Endothelial cell (in vitro differentiated cells): ENCODE results near the gene TKFC. TPM values are rescaled to one million over a fixed set of nuclear protein-coding genes. Genes with fewer than 3 reads are reported as not detected.

Experiments used
- DNase-seq: peaks from one replicate; pipeline ENCODE4 v3.0.0; 2021; ENCODE audit warnings: low spot score
- H3K27ac Mint-ChIP-seq: one replicate; pipeline ENCODE4 v1.8.0; 2021; ENCODE audit warnings: mixed read lengths, inconsistent platforms; ENCODE audit not compliant: unreplicated experiment
- H3K27me3 Mint-ChIP-seq: one replicate; pipeline ENCODE4 v1.8.0; 2021; ENCODE audit warnings: mild to moderate bottlenecking, moderate library complexity, mixed read lengths, inconsistent platforms; ENCODE audit not compliant: unreplicated experiment
- H3K36me3 Mint-ChIP-seq: one replicate; pipeline ENCODE4 v1.8.0; 2021; ENCODE audit warnings: mild to moderate bottlenecking, low read depth, mixed read lengths, inconsistent platforms; ENCODE audit not compliant: unreplicated experiment
- H3K4me1 Mint-ChIP-seq: one replicate; pipeline ENCODE4 v1.8.0; 2021; ENCODE audit warnings: mild to moderate bottlenecking, mixed read lengths, inconsistent platforms; ENCODE audit not compliant: unreplicated experiment
- H3K4me3 Mint-ChIP-seq: one replicate; pipeline ENCODE4 v1.8.0; 2021; ENCODE audit warnings: mild to moderate bottlenecking, mixed read lengths, inconsistent platforms; ENCODE audit not compliant: unreplicated experiment
- H3K9me3 Mint-ChIP-seq: one replicate; pipeline ENCODE4 v1.8.0; 2021; ENCODE audit warnings: mixed read lengths, inconsistent platforms; ENCODE audit not compliant: unreplicated experiment
- total RNA-seq: library from RNA; stranded (reverse); fragmentation: NEBNext Ultra II Directional; extraction: Animal tissue kit (Norgen Biotek cat#: 25700); gene quantifications from one replicate; pipeline ENCODE4 v1.2.1, GENCODE V29; 2021; ENCODE audit not compliant: unreplicated experiment
- TF ChIP-seq, protein P1 (sequence below): fragments of 200-600 bp; sonication (generic); IDR thresholded peaks from one replicate; pipeline ENCODE4 v1.5.0; 2021; ENCODE audit warnings: antibody characterized with exemption; ENCODE audit not compliant: unreplicated experiment

The TKFC gene
- total RNA-seq, 1 donor from 2014 or later: 53.1 TPM

DNA sequence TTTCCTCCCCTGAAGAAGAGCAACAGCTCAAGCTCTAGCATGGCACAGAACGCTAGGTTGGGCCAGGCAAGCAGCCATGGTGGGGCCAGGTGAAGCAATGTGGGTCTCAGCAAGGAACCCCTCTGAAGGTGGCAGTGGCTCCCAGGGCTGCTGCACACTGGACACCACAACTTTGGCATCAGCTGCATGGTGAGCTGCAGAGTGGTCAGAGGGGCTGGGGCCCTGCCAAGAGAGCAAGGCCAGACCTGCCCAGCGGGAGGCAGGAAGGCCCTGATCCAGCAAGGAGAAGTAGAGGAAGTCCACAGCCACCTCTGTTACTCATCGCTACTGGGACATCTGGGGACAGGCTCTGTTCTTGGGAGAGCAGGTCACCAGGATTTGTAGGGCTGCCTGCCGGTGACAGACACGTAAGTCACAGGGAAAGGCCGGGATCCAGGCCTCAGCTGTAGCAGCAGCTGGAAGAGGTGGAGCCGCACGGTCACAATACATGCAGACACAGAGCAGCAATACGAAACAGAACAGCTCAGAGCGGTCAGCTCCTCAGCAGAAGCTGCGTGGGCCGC lies 16.2 kb downstream of the TKFC start:
- no peak for DNase-seq
- no peak overlapping the region for H3K4me3 Mint-ChIP-seq
- no peak overlapping the region for H3K27ac Mint-ChIP-seq
- H3K9me3 Mint-ChIP-seq: no peaks in the 10 kb centered on the region
- H3K36me3 Mint-ChIP-seq: peaks cover 33% of the 10 kb centered on the region
- TF ChIP-seq, protein P1, sequence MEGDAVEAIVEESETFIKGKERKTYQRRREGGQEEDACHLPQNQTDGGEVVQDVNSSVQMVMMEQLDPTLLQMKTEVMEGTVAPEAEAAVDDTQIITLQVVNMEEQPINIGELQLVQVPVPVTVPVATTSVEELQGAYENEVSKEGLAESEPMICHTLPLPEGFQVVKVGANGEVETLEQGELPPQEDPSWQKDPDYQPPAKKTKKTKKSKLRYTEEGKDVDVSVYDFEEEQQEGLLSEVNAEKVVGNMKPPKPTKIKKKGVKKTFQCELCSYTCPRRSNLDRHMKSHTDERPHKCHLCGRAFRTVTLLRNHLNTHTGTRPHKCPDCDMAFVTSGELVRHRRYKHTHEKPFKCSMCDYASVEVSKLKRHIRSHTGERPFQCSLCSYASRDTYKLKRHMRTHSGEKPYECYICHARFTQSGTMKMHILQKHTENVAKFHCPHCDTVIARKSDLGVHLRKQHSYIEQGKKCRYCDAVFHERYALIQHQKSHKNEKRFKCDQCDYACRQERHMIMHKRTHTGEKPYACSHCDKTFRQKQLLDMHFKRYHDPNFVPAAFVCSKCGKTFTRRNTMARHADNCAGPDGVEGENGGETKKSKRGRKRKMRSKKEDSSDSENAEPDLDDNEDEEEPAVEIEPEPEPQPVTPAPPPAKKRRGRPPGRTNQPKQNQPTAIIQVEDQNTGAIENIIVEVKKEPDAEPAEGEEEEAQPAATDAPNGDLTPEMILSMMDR: no peak
- H3K27me3 Mint-ChIP-seq: peaks cover 9% of the 10 kb centered on the region
- peaks cover 8% of the 10 kb centered on the region for H3K4me1 Mint-ChIP-seq

- H3K4me1 Mint-ChIP-seq: peaks cover 8% of the 10 kb centered on the region
- peaks cover 6% of the 10 kb centered on the region for H3K27me3 Mint-ChIP-seq
- H3K36me3 Mint-ChIP-seq: peaks cover 27% of the 10 kb centered on the region
- no peaks in the 10 kb centered on the region for H3K9me3 Mint-ChIP-seq
- no peak for DNase-seq
- peak overlapping the region; percentile 59 for H3K27ac Mint-ChIP-seq
- H3K4me3 Mint-ChIP-seq: peak overlapping the region; percentile 57
- TF ChIP-seq, protein P1: no peak
Measured at GRCh38 chr11:61349916-61350315, 16.9 kb downstream of the TKFC start.

DNA sequence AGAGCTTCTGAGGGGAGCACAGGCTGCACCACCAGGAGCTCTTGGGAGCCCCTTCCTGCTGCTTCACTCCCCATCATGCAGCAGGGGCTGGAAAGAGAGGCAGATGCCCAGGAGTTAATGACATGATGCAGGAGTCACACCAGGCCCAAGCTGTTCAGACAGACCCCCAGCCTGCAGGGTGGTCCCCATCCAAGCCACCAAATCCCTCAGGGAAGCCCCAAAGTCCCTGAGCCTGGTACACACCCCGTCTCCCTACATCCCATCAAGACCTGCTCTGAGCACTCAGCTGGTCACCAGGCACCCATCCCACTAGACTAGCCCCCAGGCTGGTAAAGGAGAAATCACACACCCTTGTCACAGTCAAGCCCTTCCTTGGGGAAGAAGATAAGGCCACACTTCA lies 17.3 kb downstream of the TKFC start:
- H3K4me1 Mint-ChIP-seq: peaks cover 8% of the 10 kb centered on the region
- H3K9me3 Mint-ChIP-seq: no peaks in the 10 kb centered on the region
- peaks cover 6% of the 10 kb centered on the region for H3K27me3 Mint-ChIP-seq
- no peak overlapping the region for H3K27ac Mint-ChIP-seq
- TF ChIP-seq, protein P1: no peak
- H3K4me3 Mint-ChIP-seq: no peak overlapping the region
- peaks cover 27% of the 10 kb centered on the region for H3K36me3 Mint-ChIP-seq
- DNase-seq: no peak

- Mint-ChIP-seq H3K9me3 (no peaks in the 10 kb centered on the region), H3K4me3 (no peak overlapping the region), H3K27ac (no peak overlapping the region), H3K4me1 (peaks cover 8% of the 10 kb centered on the region), H3K27me3 (peaks cover 6% of the 10 kb centered on the region), H3K36me3 (peaks cover 27% of the 10 kb centered on the region)
- DNase-seq: no peak
- TF ChIP-seq, protein P1: no peak
Measured at GRCh38 chr11:61350803-61351202, 17.8 kb downstream of the TKFC start.

- DNase-seq: no peak
- Mint-ChIP-seq H3K4me3 (no peak overlapping the region), H3K4me1 (no peaks in the 10 kb centered on the region), H3K27me3 (peaks cover 5% of the 10 kb centered on the region), H3K27ac (no peak overlapping the region), H3K36me3 (peaks cover 27% of the 10 kb centered on the region), H3K9me3 (no peaks in the 10 kb centered on the region)
- TF ChIP-seq, protein P1: no peak
Measured at GRCh38 chr11:61352038-61352437, 19.0 kb downstream of the TKFC start.
